HepG2 (cell line): Measurements from ENCODE around the gene PRR22. TPM values are rescaled to one million over a fixed set of nuclear protein-coding genes. Genes with fewer than 3 reads are reported as not detected.
A peak's percentile ranks its signal among the peaks of the same experiment; 100 is the strongest.

Source experiments
- ADNP ChIP-seq: sonication (generic); formaldehyde crosslinking; IDR thresholded peaks from 2 replicates; pipeline ENCODE4 v1.4.0; 2020; ENCODE audit warnings: missing genetic modification reagents
- AGO1 ChIP-seq: fragments of 200-400 bp; formaldehyde crosslinking; IDR thresholded peaks from 2 replicates; pipeline ENCODE4 v1.6.1; 2017; ENCODE audit warnings: mild to moderate bottlenecking, low read depth, low read length, moderate library complexity; ENCODE audit not compliant: poor library complexity, severe bottlenecking
- ATF5 ChIP-seq: sonication (generic); formaldehyde crosslinking; IDR thresholded peaks from 2 replicates; pipeline ENCODE4 v1.4.0; 2020; ENCODE audit warnings: mild to moderate bottlenecking, low read depth, missing genetic modification reagents
- ATRX ChIP-seq: sonication (generic); formaldehyde crosslinking; IDR thresholded peaks from 2 replicates; pipeline ENCODE4 v1.4.0; 2020; ENCODE audit warnings: missing genetic modification reagents, borderline replicate concordance
- CBX1 ChIP-seq: IDR thresholded peaks from one replicate; pipeline ENCODE4 v1.6.1; 2016; ENCODE audit warnings: antibody characterized with exemption, low read depth
- FOXP4 ChIP-seq: sonication (generic); formaldehyde crosslinking; IDR thresholded peaks from 2 replicates; pipeline ENCODE4 v1.4.0; 2020; ENCODE audit warnings: missing genetic modification reagents
- JARID2 ChIP-seq: sonication (generic); formaldehyde crosslinking; IDR thresholded peaks from 2 replicates; pipeline ENCODE4 v1.8.1; 2023; ENCODE audit warnings: missing genetic modification reagents, inconsistent platforms; ENCODE audit not compliant: insufficient replicate concordance
- MTF2 ChIP-seq: sonication (generic); formaldehyde crosslinking; IDR thresholded peaks from 2 replicates; pipeline ENCODE4 v1.5.0; 2020; ENCODE audit warnings: missing genetic modification reagents, borderline replicate concordance
- NCOA5 ChIP-seq: sonication (generic); formaldehyde crosslinking; IDR thresholded peaks from 2 replicates; pipeline ENCODE4 v1.4.0; 2020; ENCODE audit warnings: missing genetic modification reagents
- NR3C1 ChIP-seq: sonication (generic); formaldehyde crosslinking; IDR thresholded peaks from 2 replicates; pipeline ENCODE4 v1.4.0; 2020; ENCODE audit warnings: missing genetic modification reagents
- PHF8 ChIP-seq: sonication (generic); formaldehyde crosslinking; IDR thresholded peaks from 2 replicates; pipeline ENCODE4 v1.5.0; 2020; ENCODE audit warnings: missing genetic modification reagents
- PREB ChIP-seq: sonication (generic); formaldehyde crosslinking; IDR thresholded peaks from 2 replicates; pipeline ENCODE4 v1.4.0; 2020; ENCODE audit warnings: missing genetic modification reagents
- RXRB ChIP-seq: IDR thresholded peaks from 2 replicates; pipeline ENCODE4 v1.6.1; 2016; ENCODE audit warnings: borderline replicate concordance, missing genetic modification reagents, missing compliant biosample characterization
- SRY ChIP-seq: sonication (generic); formaldehyde crosslinking; IDR thresholded peaks from 2 replicates; pipeline ENCODE4 v1.8.0; 2022; ENCODE audit warnings: mild to moderate bottlenecking, missing genetic modification reagents
- ZBTB38 ChIP-seq: sonication (generic); formaldehyde crosslinking; IDR thresholded peaks from 2 replicates; pipeline ENCODE4 v1.5.1; 2020; ENCODE audit warnings: mild to moderate bottlenecking, missing genetic modification reagents
- ZBTB8A ChIP-seq: sonication (generic); formaldehyde crosslinking; IDR thresholded peaks from 2 replicates; pipeline ENCODE4 v1.4.0; 2020; ENCODE audit warnings: mild to moderate bottlenecking, low read depth, missing genetic modification reagents, borderline replicate concordance
- ZFAT ChIP-seq: sonication (generic); formaldehyde crosslinking; conservative IDR thresholded peaks from 2 replicates; pipeline ENCODE4 v1.8.1; 2023; ENCODE audit warnings: missing genetic modification reagents, inconsistent platforms
- ZFP36L2 ChIP-seq: sonication (generic); formaldehyde crosslinking; IDR thresholded peaks from 2 replicates; pipeline ENCODE4 v1.4.0; 2020; ENCODE audit warnings: missing genetic modification reagents
- ZMAT3 ChIP-seq: sonication (generic); formaldehyde crosslinking; conservative IDR thresholded peaks from 2 replicates; pipeline ENCODE4 v1.7.0; 2021; ENCODE audit warnings: missing genetic modification reagents
- ZNF207 ChIP-seq: fragments of 450-650 bp; IDR thresholded peaks from 2 replicates; pipeline ENCODE4 v1.6.1; 2016; ENCODE audit warnings: antibody characterized with exemption, borderline replicate concordance
- ZNF224 ChIP-seq: sonication (generic); formaldehyde crosslinking; IDR thresholded peaks from 2 replicates; pipeline ENCODE4 v1.5.0; 2020; ENCODE audit warnings: mild to moderate bottlenecking, missing genetic modification reagents
- ZNF33A ChIP-seq: sonication (generic); formaldehyde crosslinking; IDR thresholded peaks from 2 replicates; pipeline ENCODE4 v1.5.1; 2020; ENCODE audit warnings: missing genetic modification reagents, mild to moderate bottlenecking, moderate library complexity, borderline replicate concordance
- ZNF543 ChIP-seq: sonication (generic); formaldehyde crosslinking; IDR thresholded peaks from 2 replicates; pipeline ENCODE4 v1.4.0; 2020; ENCODE audit warnings: mild to moderate bottlenecking, missing genetic modification reagents
- ZNF546 ChIP-seq: sonication (generic); formaldehyde crosslinking; conservative IDR thresholded peaks from 2 replicates; pipeline ENCODE4 v1.8.1; 2023; ENCODE audit warnings: mild to moderate bottlenecking, missing genetic modification reagents
- ZNF770 ChIP-seq: sonication (generic); formaldehyde crosslinking; IDR thresholded peaks from 2 replicates; pipeline ENCODE4 v1.5.0; 2020; ENCODE audit warnings: mild to moderate bottlenecking, missing genetic modification reagents
- ZNF83 ChIP-seq: sonication (generic); formaldehyde crosslinking; IDR thresholded peaks from 2 replicates; pipeline ENCODE4 v1.4.0; 2020; ENCODE audit warnings: missing genetic modification reagents, mild to moderate bottlenecking, borderline replicate concordance
- polyA plus RNA-seq, 8 experiments: library from polyadenylated mRNA; depleted of rRNA in 3 of 8; stranded (reverse) in 7 of 8; unstranded in 1 of 8; fragments of >200 nt; fragmentation: Illumina TruSeq in 4 of 8; extraction: Trizol in 4 of 8; gene quantifications; 2 replicates each; pipeline versions ENCODE4 v1.2.1 to v1.2.3, GENCODE V29; 2011 to 2016; ENCODE audit warnings: low read depth in 4 of 8, missing spikeins in 1 of 8, mixed read lengths in 1 of 8; ENCODE audit not compliant: insufficient read depth in 1 of 8
- total RNA-seq, 5 experiments: library from RNA; depleted of rRNA; stranded (reverse); fragments of >200 nt; fragmentation: Illumina TruSeq; extraction: Trizol; gene quantifications; 2 replicates each; pipeline ENCODE4 v1.2.3, GENCODE V29; 2016; ENCODE audit warnings: low read depth in 1 of 5

PRR22 gene
- total and polyA plus RNA-seq, 2 of the 13 experiments (the other 11 are each of a cell fraction or from before 2014, with no cell fraction given) = 0.84 to 2.3 TPM

GRCh38 chr19:5822181-5822844 is 37.8 kb upstream of the PRR22 start (continued):
- no peak for TF ChIP-seq ATF5
- no peak for TF ChIP-seq ZNF546 (CRISPR knock-in tag)
- TF ChIP-seq ZNF83 (CRISPR knock-in tag) = no peak
- TF ChIP-seq ZFP36L2 (CRISPR knock-in tag) = no peak
- 0 out of 2 replicates have a peak, but pooled peaks have one; percentile 36 for TF ChIP-seq FOXP4 (CRISPR knock-in tag)
- no peak for TF ChIP-seq ZNF33A (CRISPR knock-in tag)
- TF ChIP-seq ADNP = no peak
- TF ChIP-seq PHF8 (CRISPR knock-in tag) = peak; percentile 19; the same call in 1 of the 2 replicates
- TF ChIP-seq ZBTB8A (CRISPR knock-in tag) = no peak
- no peak for TF ChIP-seq ZNF207
- no peak for TF ChIP-seq ZNF543 (CRISPR knock-in tag)
- peak; percentile 45; the same call in 1 of the 2 replicates for TF ChIP-seq ZBTB38
- TF ChIP-seq SRY (CRISPR knock-in tag) = no peak
- no peak for TF ChIP-seq ZNF224 (CRISPR knock-in tag)
- no peak for TF ChIP-seq ZMAT3 (CRISPR knock-in tag)
- peak; percentile 72 for TF ChIP-seq AGO1
- no peak for TF ChIP-seq NCOA5 (CRISPR knock-in tag)
- TF ChIP-seq ZNF770 = no peak
- TF ChIP-seq RXRB = no peak
- no peak for TF ChIP-seq ATRX
- no peak for TF ChIP-seq MTF2 (CRISPR knock-in tag)
- TF ChIP-seq JARID2 (CRISPR knock-in tag) = no peak
- TF ChIP-seq PREB (CRISPR knock-in tag) = no peak
- TF ChIP-seq CBX1 = no peak
- no peak for TF ChIP-seq ZFAT
- no peak for TF ChIP-seq NR3C1 (CRISPR knock-in tag)
